ENCODE data around the gene DNAJC16.

The DNAJC16 gene

DNA sequence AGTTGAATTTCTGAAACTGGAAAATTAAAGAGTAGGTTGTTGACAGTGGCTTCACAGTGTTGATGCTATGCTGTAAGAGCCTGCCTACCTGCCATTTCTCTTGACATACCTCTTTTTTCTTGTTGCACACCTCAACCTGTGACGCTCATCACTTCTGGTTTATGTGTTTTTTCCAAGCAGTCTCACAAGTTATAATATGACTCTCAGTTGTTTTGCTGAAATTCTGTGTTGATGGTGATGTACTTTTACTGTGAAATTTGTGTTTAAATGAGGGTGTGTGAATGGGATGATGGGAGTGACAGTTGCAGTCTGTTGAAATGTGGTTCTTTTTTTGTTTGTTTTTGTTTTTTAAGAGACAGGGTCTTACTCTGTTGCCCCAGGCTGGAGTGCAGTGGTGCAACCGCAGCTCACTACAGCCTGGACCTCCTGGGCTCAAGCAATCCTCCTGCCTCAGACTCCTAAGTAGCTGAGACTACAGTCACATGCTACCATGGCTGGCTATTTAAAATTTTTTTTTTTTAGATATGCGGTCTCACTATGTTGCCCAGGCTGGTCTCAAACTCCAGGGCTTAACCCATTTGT lies 97.6 kb downstream of the DNAJC16 start:
- TF ChIP-seq, protein P1, sequence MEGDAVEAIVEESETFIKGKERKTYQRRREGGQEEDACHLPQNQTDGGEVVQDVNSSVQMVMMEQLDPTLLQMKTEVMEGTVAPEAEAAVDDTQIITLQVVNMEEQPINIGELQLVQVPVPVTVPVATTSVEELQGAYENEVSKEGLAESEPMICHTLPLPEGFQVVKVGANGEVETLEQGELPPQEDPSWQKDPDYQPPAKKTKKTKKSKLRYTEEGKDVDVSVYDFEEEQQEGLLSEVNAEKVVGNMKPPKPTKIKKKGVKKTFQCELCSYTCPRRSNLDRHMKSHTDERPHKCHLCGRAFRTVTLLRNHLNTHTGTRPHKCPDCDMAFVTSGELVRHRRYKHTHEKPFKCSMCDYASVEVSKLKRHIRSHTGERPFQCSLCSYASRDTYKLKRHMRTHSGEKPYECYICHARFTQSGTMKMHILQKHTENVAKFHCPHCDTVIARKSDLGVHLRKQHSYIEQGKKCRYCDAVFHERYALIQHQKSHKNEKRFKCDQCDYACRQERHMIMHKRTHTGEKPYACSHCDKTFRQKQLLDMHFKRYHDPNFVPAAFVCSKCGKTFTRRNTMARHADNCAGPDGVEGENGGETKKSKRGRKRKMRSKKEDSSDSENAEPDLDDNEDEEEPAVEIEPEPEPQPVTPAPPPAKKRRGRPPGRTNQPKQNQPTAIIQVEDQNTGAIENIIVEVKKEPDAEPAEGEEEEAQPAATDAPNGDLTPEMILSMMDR (IDR thresholded peaks at IDR 0.05) = no peak

DNA sequence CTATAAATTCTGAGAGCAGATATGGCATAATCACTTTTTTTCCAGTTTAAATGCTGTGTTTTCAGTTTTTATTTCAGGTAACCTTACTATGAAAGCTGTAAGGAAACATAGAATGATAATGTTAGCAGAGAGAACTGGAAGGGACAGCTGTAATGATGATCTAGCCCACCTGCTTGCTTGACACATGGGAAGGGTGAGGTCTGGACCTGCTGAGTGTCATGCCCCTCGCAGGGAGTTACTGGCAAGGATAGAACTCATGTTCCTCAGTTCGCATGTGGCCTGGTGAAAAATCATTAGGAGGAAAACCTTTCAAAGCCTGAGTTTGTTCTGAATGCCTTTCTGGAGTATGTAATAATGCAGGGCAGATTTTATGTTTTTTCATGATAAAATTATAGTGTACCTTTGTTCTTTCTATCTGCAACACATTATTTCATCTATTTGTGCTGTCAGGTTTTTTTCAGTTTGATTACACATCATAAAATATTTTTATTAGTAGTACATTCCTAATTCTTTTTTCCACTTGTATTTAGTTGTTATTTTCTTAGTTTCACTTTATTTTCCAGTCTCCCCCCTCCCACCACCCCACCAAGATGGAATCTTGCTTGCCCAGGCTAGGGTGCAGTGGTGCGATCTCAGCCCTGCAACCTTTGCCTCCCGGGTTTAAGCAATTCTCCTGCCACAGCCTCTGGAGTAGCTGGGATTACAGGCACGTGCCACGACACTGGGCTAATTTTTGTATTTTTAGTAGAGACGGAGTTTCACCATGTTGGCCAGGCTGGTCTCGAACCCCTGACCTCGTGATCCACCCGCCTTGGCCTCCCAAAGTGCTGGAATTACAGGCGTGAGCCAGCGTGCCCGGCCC lies 98.6 kb downstream of the DNAJC16 start:
- TF ChIP-seq, protein P1 (IDR thresholded peaks at IDR 0.05) = no peak
